Activated T-helper 2 cell treated with anti-CD3 and anti-CD28 coated beads, Interferon-gamma antibody, Interleukin-2, Interleukin-4, amounts not matched to agents 10 μg/mL and 5 μg/mL and 100 μg/mL, durations not matched to agents 14 hours and 24 hours and 36 hours (primary cell): Measurements from ENCODE around the gene UBE2E2. TPM values are rescaled to one million over a fixed set of nuclear protein-coding genes. Genes with fewer than 3 reads are reported as not detected.

Experiments used
- DNase-seq: peaks from one replicate; pipeline ENCODE4 v3.0.0; 2021; ENCODE audit warnings: low spot score
- H3K27ac Mint-ChIP-seq: one replicate; pipeline ENCODE4 v1.8.0; 2021; ENCODE audit warnings: mixed read lengths
- H3K27me3 Mint-ChIP-seq: one replicate; pipeline ENCODE4 v1.8.0; 2021; ENCODE audit warnings: low read depth, mixed read lengths
- H3K36me3 Mint-ChIP-seq: one replicate; pipeline ENCODE4 v1.8.0; 2021; ENCODE audit warnings: low read depth, mixed read lengths
- H3K4me1 Mint-ChIP-seq: one replicate; pipeline ENCODE4 v1.8.0; 2021; ENCODE audit warnings: low read depth, mixed read lengths
- H3K4me3 Mint-ChIP-seq: one replicate; pipeline ENCODE4 v1.8.0; 2021; ENCODE audit warnings: low read depth, mild to moderate bottlenecking, moderate library complexity, mixed read lengths
- H3K9me3 Mint-ChIP-seq: one replicate; pipeline ENCODE4 v1.8.0; 2021; ENCODE audit warnings: mixed read lengths
- intact Hi-C: fragments of 100-400 bp; cut with micrococcal nuclease; formaldehyde crosslinking; loops from one replicate; pipeline ENCODE4 v1.15.1; 2023
- total RNA-seq: library from RNA; stranded (reverse); gene quantifications from 2 replicates; pipeline ENCODE4 v1.2.3, GENCODE V29; 2022

UBE2E2 gene
- total RNA-seq, 1 donor from 2014 or later, result 7.5 TPM

DNA sequence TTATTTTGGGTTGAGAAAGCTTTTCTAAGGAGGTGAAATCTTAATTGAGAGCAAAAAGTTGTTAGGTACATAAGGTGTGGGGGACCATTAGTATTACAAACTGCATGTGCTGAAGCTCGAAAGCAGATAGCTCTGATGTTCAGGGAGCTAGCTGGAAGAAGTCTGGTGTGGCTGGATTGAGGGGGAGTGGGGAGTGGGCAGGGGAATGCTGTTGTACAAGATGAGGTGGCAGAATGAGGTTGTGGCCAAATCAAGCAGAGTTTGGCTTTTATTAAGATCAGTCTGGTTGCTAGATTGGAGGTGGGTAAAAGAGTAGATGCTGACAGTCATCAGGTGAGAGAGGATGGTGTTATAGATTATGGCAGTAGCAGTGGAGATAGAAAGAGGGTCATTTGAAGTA, 32.1 kb downstream of the UBE2E2 start:
- no peak for DNase-seq
- Mint-ChIP-seq H3K4me1 (no peaks in the 10 kb centered on the region), H3K36me3 (no peaks in the 10 kb centered on the region), H3K27me3 (no peaks in the 10 kb centered on the region), H3K4me3 (no peak overlapping the region), H3K27ac (no peak overlapping the region), H3K9me3 (no peaks in the 10 kb centered on the region)
- intact Hi-C loops, result no loop called here

DNA sequence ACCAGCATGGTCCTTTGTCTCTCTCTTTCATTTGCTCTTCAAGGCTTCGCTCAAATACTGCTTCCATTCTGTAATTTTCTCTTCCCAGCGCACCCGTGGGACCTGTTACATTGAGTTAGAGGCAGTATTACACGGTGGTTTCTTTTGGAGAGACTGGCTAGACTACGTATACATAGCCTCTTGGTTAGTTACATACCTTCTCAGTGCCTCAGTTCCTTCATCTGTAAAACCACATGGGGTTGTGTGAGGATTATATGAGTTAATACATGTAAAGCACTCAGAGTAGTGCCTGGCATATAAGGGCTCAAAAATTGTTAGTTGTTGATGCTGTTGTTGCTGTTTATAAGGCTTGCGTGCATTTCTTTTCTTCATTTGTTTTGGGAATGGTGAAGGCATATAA, 33.8 kb downstream of the UBE2E2 start:
- no peak for DNase-seq
- Mint-ChIP-seq H3K27ac (no peak overlapping the region), H3K9me3 (no peaks in the 10 kb centered on the region), H3K4me1 (no peaks in the 10 kb centered on the region), H3K27me3 (no peaks in the 10 kb centered on the region), H3K36me3 (no peaks in the 10 kb centered on the region), H3K4me3 (no peak overlapping the region)
- intact Hi-C loops, result no loop called here

DNA sequence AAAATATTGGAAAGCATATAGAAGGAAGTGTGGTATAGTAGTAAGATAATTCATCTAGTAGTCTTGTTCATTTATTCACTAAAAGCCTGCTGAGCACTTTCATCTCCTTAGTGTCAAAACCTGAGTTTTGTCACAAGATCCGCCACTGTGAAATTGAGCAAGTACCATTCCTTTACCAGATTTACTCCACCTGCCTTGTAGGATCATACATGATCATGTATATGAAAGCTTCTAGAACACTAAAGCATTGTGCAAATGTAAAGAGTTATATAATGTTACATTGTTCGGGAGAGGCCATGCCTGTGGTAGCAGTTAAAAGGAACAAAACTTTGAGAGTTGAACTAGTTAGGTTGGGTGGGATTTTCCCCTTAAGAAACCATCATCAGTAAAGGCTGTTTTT, 35.0 kb downstream of the UBE2E2 start:
- no peaks in the 10 kb centered on the region for H3K9me3 Mint-ChIP-seq
- intact Hi-C loops, result no loop called here
- no peak overlapping the region for H3K4me3 Mint-ChIP-seq

GRCh38 chr3:23238578-23238977, 35.5 kb downstream of the UBE2E2 start:
- H3K27me3 Mint-ChIP-seq, result no peaks in the 10 kb centered on the region
- no peaks in the 10 kb centered on the region for H3K9me3 Mint-ChIP-seq
- DNase-seq, result no peak
- intact Hi-C loops, result no loop called here
- H3K4me3 Mint-ChIP-seq, result no peak overlapping the region
- H3K4me1 Mint-ChIP-seq, result no peaks in the 10 kb centered on the region
- no peaks in the 10 kb centered on the region for H3K36me3 Mint-ChIP-seq
- no peak overlapping the region for H3K27ac Mint-ChIP-seq

More for the DNA sequence above, 35.0 kb downstream of the UBE2E2 start:
- Mint-ChIP-seq H3K27ac (no peak overlapping the region), H3K4me1 (no peaks in the 10 kb centered on the region), H3K36me3 (no peaks in the 10 kb centered on the region), H3K27me3 (no peaks in the 10 kb centered on the region)
- DNase-seq, result no peak

DNA sequence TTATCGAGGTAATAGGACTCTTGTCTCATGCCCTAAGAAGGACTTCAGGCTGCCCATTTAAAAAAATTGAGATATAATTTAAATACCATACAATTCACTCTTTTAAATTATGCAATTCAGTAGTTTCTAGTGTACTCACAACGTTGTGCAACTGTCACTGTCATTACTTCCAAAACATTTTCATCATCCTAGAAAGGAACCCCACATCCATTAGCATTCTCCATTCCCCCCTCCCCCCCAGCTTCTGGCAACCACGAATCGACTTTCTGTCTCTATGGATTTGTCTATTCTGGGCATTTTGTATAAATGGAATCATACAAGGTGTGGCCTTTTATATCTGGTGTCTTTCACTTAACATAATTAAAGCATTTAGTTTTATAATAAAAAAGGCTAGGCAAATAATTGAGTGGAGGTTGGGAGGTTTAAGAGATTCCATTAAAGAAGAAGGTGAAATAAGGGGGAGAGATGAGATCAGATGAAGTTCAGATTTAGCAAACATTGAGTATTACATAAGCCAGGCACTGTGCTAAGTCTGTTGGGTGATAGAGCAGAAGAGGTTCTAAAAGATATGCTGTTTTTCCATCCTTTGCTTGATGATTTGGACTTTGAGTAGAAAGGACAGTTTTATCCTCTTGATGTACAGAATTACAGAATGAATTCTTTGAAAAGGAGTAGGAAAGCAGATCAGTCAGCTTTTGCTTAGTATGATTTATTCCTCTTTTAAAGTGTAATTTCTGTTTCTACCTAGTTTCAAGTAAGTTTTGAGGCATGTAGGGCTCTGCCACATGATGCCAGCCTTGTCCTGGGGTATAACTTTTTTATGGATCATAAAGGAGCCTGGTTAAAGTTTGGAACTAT, 36.3 kb downstream of the UBE2E2 start:
- no peaks in the 10 kb centered on the region for H3K9me3 Mint-ChIP-seq
- DNase-seq, result no peak
- no peaks in the 10 kb centered on the region for H3K36me3 Mint-ChIP-seq
- intact Hi-C loops, result no loop called here
- H3K27me3 Mint-ChIP-seq, result no peaks in the 10 kb centered on the region
- H3K4me3 Mint-ChIP-seq, result no peak overlapping the region
- no peak overlapping the region for H3K27ac Mint-ChIP-seq
- H3K4me1 Mint-ChIP-seq, result no peaks in the 10 kb centered on the region

DNA sequence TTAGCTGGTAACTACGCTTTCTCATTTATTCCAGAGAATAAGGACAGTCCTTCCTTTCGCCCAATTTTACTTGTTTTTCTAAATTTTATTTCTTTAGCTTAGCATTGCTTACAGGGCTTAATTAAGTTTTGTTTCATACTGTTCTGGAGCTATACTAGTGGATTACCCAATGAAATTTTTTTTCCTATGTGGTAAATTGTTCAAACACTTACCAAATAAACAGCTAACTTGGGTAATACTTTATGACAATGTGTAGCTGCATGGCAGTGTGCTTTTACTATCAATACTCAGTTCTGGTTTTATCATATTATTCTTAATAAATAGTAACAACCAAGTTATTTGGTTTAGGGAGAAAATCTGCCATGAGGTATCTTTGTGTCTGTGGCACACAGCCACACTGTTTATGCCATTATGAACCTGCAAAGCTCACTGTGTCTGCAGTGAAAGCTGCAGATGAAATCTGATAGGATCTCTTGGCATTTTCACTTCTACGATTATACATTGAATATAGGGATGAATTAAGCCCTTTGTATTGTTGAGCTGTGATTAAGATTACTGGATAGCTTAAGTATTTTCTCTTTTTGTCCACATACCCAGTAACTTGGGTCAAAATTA, 37.2 kb downstream of the UBE2E2 start:
- intact Hi-C loops, result no loop called here
- H3K27me3 Mint-ChIP-seq, result no peaks in the 10 kb centered on the region

GRCh38 chr3:23241256-23241655, 38.1 kb downstream of the UBE2E2 start:
- no peaks in the 10 kb centered on the region for H3K9me3 Mint-ChIP-seq
- H3K4me3 Mint-ChIP-seq, result no peak overlapping the region
- DNase-seq, result no peak
- no peaks in the 10 kb centered on the region for H3K27me3 Mint-ChIP-seq
- no peaks in the 10 kb centered on the region for H3K36me3 Mint-ChIP-seq
- intact Hi-C loops, result no loop called here
- H3K27ac Mint-ChIP-seq, result no peak overlapping the region
- H3K4me1 Mint-ChIP-seq, result no peaks in the 10 kb centered on the region

More for the DNA sequence above, 37.2 kb downstream of the UBE2E2 start:
- no peaks in the 10 kb centered on the region for H3K9me3 Mint-ChIP-seq
- DNase-seq, result no peak
- H3K27ac Mint-ChIP-seq, result no peak overlapping the region
- H3K4me3 Mint-ChIP-seq, result no peak overlapping the region
- no peaks in the 10 kb centered on the region for H3K4me1 Mint-ChIP-seq
- no peaks in the 10 kb centered on the region for H3K36me3 Mint-ChIP-seq

- no peak overlapping the region for H3K4me3 Mint-ChIP-seq
- no peaks in the 10 kb centered on the region for H3K9me3 Mint-ChIP-seq
- no peak for DNase-seq
- intact Hi-C loops, result no loop called here
- no peak overlapping the region for H3K27ac Mint-ChIP-seq
- no peaks in the 10 kb centered on the region for H3K36me3 Mint-ChIP-seq
- H3K4me1 Mint-ChIP-seq, result no peaks in the 10 kb centered on the region
- no peaks in the 10 kb centered on the region for H3K27me3 Mint-ChIP-seq
Measured at GRCh38 chr3:23242106-23242505, 39.0 kb downstream of the UBE2E2 start.

DNA sequence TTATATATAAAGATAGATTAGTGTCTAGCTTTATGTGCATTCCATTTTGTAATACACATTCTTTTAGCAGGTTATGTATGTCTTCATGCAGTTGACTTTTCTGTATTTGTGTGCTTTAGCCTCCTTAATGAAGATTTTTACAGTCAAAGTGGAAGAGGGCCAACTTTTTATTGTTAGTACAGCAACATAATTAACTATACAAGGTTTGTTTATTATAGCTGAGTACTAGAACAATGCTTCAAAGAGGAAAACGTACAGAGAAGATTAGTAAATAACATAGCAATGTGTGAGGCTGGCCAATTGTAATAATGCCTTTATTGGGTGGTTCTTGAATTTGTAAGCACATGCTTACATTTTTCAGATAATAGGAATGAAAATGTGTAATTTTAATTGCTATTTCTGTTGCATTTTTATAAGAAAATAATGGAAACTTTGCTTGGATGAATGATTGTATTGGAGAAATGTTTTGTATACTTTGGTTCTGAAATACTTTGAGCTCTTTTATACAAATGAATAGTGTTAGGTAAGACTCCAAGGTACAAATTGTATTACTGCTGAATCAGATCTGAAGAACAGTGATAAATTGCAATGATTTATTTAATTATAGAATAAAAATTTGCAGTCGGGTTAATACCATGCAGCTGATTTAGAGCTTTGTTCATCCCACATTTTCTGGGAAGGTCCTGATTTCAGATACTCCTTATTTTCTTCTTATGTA, 41.4 kb downstream of the UBE2E2 start:
- H3K4me3 Mint-ChIP-seq, result no peak overlapping the region
- H3K27me3 Mint-ChIP-seq, result no peaks in the 10 kb centered on the region
- H3K36me3 Mint-ChIP-seq, result no peaks in the 10 kb centered on the region
- intact Hi-C loops, result no loop called here
- DNase-seq, result no peak
- no peaks in the 10 kb centered on the region for H3K4me1 Mint-ChIP-seq
- H3K9me3 Mint-ChIP-seq, result no peaks in the 10 kb centered on the region
- no peak overlapping the region for H3K27ac Mint-ChIP-seq

DNA sequence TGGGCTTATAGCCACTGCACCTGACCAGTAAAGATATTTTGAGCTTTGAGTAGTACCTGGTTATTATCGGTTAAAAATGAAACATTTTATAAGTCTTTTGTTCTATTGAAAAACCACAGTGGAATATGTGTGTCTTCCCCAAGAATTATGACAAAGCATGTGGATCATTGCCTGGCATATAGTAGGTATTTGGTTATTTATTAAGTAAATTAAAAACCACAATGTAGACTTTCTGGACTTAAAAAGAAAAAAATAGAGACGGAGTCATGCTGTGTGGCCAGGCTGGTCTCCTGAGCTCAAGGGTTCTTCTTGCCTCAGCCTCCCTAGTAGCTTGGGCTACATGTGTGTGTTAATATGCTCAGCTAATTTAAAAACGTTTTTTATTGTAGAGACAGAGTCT, 43.5 kb downstream of the UBE2E2 start:
- no peaks in the 10 kb centered on the region for H3K27me3 Mint-ChIP-seq
- intact Hi-C loops, result no loop called here
- no peak overlapping the region for H3K4me3 Mint-ChIP-seq
- no peak overlapping the region for H3K27ac Mint-ChIP-seq
- H3K9me3 Mint-ChIP-seq, result no peaks in the 10 kb centered on the region
- H3K4me1 Mint-ChIP-seq, result peaks cover 2% of the 10 kb centered on the region
- no peak for DNase-seq
- H3K36me3 Mint-ChIP-seq, result no peaks in the 10 kb centered on the region

GRCh38 chr3:23248594-23249131, 45.5 kb downstream of the UBE2E2 start:
- Mint-ChIP-seq H3K4me1 (peaks cover 6% of the 10 kb centered on the region), H3K36me3 (no peaks in the 10 kb centered on the region), H3K4me3 (no peak overlapping the region), H3K27me3 (no peaks in the 10 kb centered on the region), H3K27ac (no peak overlapping the region), H3K9me3 (no peaks in the 10 kb centered on the region)
- no peak for DNase-seq
- intact Hi-C loops, result no loop called here

- no peak for DNase-seq
- Mint-ChIP-seq H3K4me3 (no peak overlapping the region), H3K27me3 (no peaks in the 10 kb centered on the region), H3K36me3 (no peaks in the 10 kb centered on the region), H3K4me1 (peaks cover 6% of the 10 kb centered on the region), H3K27ac (no peak overlapping the region), H3K9me3 (no peaks in the 10 kb centered on the region)
- intact Hi-C loops, result no loop called here
Measured at GRCh38 chr3:23249961-23250360, 46.8 kb downstream of the UBE2E2 start.

GRCh38 chr3:23252122-23252521, 49.0 kb downstream of the UBE2E2 start:
- Mint-ChIP-seq H3K4me1 (peaks cover 6% of the 10 kb centered on the region), H3K9me3 (no peaks in the 10 kb centered on the region), H3K27ac (no peak overlapping the region), H3K27me3 (no peaks in the 10 kb centered on the region), H3K36me3 (no peaks in the 10 kb centered on the region), H3K4me3 (no peak overlapping the region)
- no peak for DNase-seq
- intact Hi-C loops, result no loop called here
